Effector memory CD4-positive, alpha-beta T cell (primary cell): ENCODE measurements around the gene CLEC16A.

ENCODE experiments used
- DNase-seq, 3 donors: peaks; one replicate each; pipeline ENCODE4 v3.0.0-alpha.2; 2020
- H3K27ac ChIP-seq: 2 replicates; pipeline ENCODE4 v1.7.0; 2013; ENCODE audit warnings: mild to moderate bottlenecking, low read length, moderate library complexity; ENCODE audit not compliant: insufficient read depth, poor library complexity, severe bottlenecking
- H3K27me3 ChIP-seq: replicated peaks from 2 replicates; pipeline ENCODE4 v1.7.0; 2013; ENCODE audit warnings: mild to moderate bottlenecking, low read length; ENCODE audit not compliant: insufficient read depth, control insufficient read depth, poor library complexity, severe bottlenecking
- H3K36me3 ChIP-seq: 2 replicates; pipeline ENCODE4 v1.7.0; 2013; ENCODE audit warnings: mild to moderate bottlenecking, low read length, moderate library complexity; ENCODE audit not compliant: control insufficient read depth, insufficient read depth
- H3K4me1 ChIP-seq: 2 replicates; pipeline ENCODE4 v1.7.0; 2013; ENCODE audit warnings: low read length, mild to moderate bottlenecking; ENCODE audit not compliant: control insufficient read depth, insufficient read depth, poor library complexity, severe bottlenecking
- H3K4me3 ChIP-seq: 2 replicates; pipeline ENCODE4 v1.7.0; 2013; ENCODE audit warnings: low read length, low read depth, mild to moderate bottlenecking; ENCODE audit not compliant: insufficient read depth, poor library complexity, severe bottlenecking
- H3K9me3 ChIP-seq: 2 replicates; pipeline ENCODE4 v1.7.0; 2013; ENCODE audit warnings: mild to moderate bottlenecking, low read length, moderate library complexity; ENCODE audit not compliant: control insufficient read depth

The CLEC16A gene

GRCh38 chr16:11187522-11188023 lies 243.2 kb downstream of the CLEC16A start:
- Histone ChIP-seq H3K36me3 (no peaks in the 10 kb centered on the region), H3K4me1 (no peaks in the 10 kb centered on the region), H3K9me3 (no peaks in the 10 kb centered on the region), H3K27me3 (no peaks in the 10 kb centered on the region), H3K4me3 (no peak overlapping the region), H3K27ac (no peak overlapping the region)
- DNase-seq = no peak

- no peaks in the 10 kb centered on the region for H3K4me1 ChIP-seq
- no peak for DNase-seq
- no peak overlapping the region for H3K27ac ChIP-seq
- H3K4me3 ChIP-seq = no peak overlapping the region
- no peaks in the 10 kb centered on the region for H3K9me3 ChIP-seq
- H3K27me3 ChIP-seq = no peaks in the 10 kb centered on the region
- no peaks in the 10 kb centered on the region for H3K36me3 ChIP-seq
Measured at GRCh38 chr16:11188801-11189740, 244.7 kb downstream of the CLEC16A start.

- Histone ChIP-seq H3K27ac (no peak overlapping the region), H3K4me3 (no peak overlapping the region), H3K4me1 (no peaks in the 10 kb centered on the region), H3K9me3 (no peaks in the 10 kb centered on the region), H3K36me3 (no peaks in the 10 kb centered on the region), H3K27me3 (no peaks in the 10 kb centered on the region)
- DNase-seq = no peak
Measured at GRCh38 chr16:11190588-11191560, 246.5 kb downstream of the CLEC16A start.

GRCh38 chr16:11191665-11192064 lies 247.3 kb downstream of the CLEC16A start:
- H3K4me1 ChIP-seq = no peaks in the 10 kb centered on the region
- H3K27ac ChIP-seq = no peak overlapping the region
- no peak overlapping the region for H3K4me3 ChIP-seq
- H3K9me3 ChIP-seq = no peaks in the 10 kb centered on the region
- H3K36me3 ChIP-seq = no peaks in the 10 kb centered on the region
- DNase-seq = no peak
- no peaks in the 10 kb centered on the region for H3K27me3 ChIP-seq

- H3K36me3 ChIP-seq = no peaks in the 10 kb centered on the region
- peaks cover under 1% of the 10 kb centered on the region for H3K4me1 ChIP-seq
- H3K4me3 ChIP-seq = no peak overlapping the region
- H3K27me3 ChIP-seq = no peaks in the 10 kb centered on the region
- DNase-seq = no peak
- H3K27ac ChIP-seq = no peak overlapping the region
- H3K9me3 ChIP-seq = no peaks in the 10 kb centered on the region
Measured at GRCh38 chr16:11193494-11193893, 249.1 kb downstream of the CLEC16A start.

GRCh38 chr16:11194913-11195312 lies 250.5 kb downstream of the CLEC16A start:
- H3K4me3 ChIP-seq = no peak overlapping the region
- H3K27me3 ChIP-seq = no peaks in the 10 kb centered on the region
- H3K27ac ChIP-seq = no peak overlapping the region
- no peak for DNase-seq
- no peaks in the 10 kb centered on the region for H3K9me3 ChIP-seq
- H3K36me3 ChIP-seq = no peaks in the 10 kb centered on the region
- peaks cover 7% of the 10 kb centered on the region for H3K4me1 ChIP-seq

- no peak for DNase-seq
- Histone ChIP-seq H3K4me1 (peaks cover 7% of the 10 kb centered on the region), H3K9me3 (no peaks in the 10 kb centered on the region), H3K4me3 (no peak overlapping the region), H3K36me3 (no peaks in the 10 kb centered on the region), H3K27me3 (no peaks in the 10 kb centered on the region), H3K27ac (no peak overlapping the region)
Measured at GRCh38 chr16:11196286-11196828, 252.0 kb downstream of the CLEC16A start.

GRCh38 chr16:11198375-11198774 lies 254.0 kb downstream of the CLEC16A start:
- no peak overlapping the region for H3K4me3 ChIP-seq
- H3K9me3 ChIP-seq = no peaks in the 10 kb centered on the region
- peaks cover 7% of the 10 kb centered on the region for H3K4me1 ChIP-seq
- no peaks in the 10 kb centered on the region for H3K27me3 ChIP-seq
- DNase-seq = no peak
- H3K27ac ChIP-seq = no peak overlapping the region
- H3K36me3 ChIP-seq = no peaks in the 10 kb centered on the region

- peaks cover 7% of the 10 kb centered on the region for H3K4me1 ChIP-seq
- DNase-seq = no peak
- H3K36me3 ChIP-seq = no peaks in the 10 kb centered on the region
- no peak overlapping the region for H3K4me3 ChIP-seq
- no peaks in the 10 kb centered on the region for H3K27me3 ChIP-seq
- H3K27ac ChIP-seq = no peak overlapping the region
- no peaks in the 10 kb centered on the region for H3K9me3 ChIP-seq
Measured at GRCh38 chr16:11198828-11199227, 254.5 kb downstream of the CLEC16A start.
